Bronchial epithelial cell (primary cell): Measurements from ENCODE around the gene SF3B2. TPM values are rescaled to one million over a fixed set of nuclear protein-coding genes. Genes with fewer than 3 reads are reported as not detected.

Source experiments
- DNase-seq: peaks from one replicate; pipeline ENCODE4 v3.0.0-alpha.2; 2010; ENCODE audit warnings: low read depth
- FAIRE-seq: peaks from 2 replicates; lab custom pipeline; 2011; peaks lifted over from hg19 to GRCh38; lab: Jason Lieb, UNC
- H3K27me3 ChIP-seq: 2 replicates; pipeline ENCODE4 v1.5.1; 2011; ENCODE audit warnings: low read length; ENCODE audit not compliant: control insufficient read depth, insufficient read depth
- H3K36me3 ChIP-seq: 2 replicates; pipeline ENCODE4 v1.5.1; 2011; ENCODE audit warnings: low read length; ENCODE audit not compliant: control insufficient read depth, insufficient read depth
- H3K4me3 ChIP-seq: 2 replicates; pipeline ENCODE4 v1.5.1; 2011; ENCODE audit warnings: mild to moderate bottlenecking, low read depth, low read length, control low read depth
- CTCF ChIP-seq: IDR thresholded peaks from 2 replicates; pipeline ENCODE4 v1.5.1; 2011; ENCODE audit warnings: mild to moderate bottlenecking, moderate library complexity, low read length, control low read depth, inconsistent platforms; ENCODE audit not compliant: insufficient read depth, severe bottlenecking
- total RNA-seq: library from RNA; depleted of rRNA; stranded (reverse); fragments of >200 nt; gene quantifications from 2 replicates; pipeline ENCODE4 v1.2.1, GENCODE V29; 2014

SF3B2 gene
- total RNA-seq, 1 donor from 2014 or later: 88.2 TPM

- Histone ChIP-seq H3K4me3 (no peak overlapping the region), H3K27me3 (no peaks in the 10 kb centered on the region), H3K36me3 (peaks cover 29% of the 10 kb centered on the region)
- TF ChIP-seq CTCF: no peak
- DNase-seq: no peak
- no peak for FAIRE-seq
These were observed 12.4 kb downstream of the SF3B2 start for GRCh38 chr11:66064571-66064970.

- DNase-seq (no peak), FAIRE-seq (no peak)
- no peaks in the 10 kb centered on the region for H3K27me3 ChIP-seq
- no peak for TF ChIP-seq CTCF
- no peak overlapping the region for H3K4me3 ChIP-seq
- peaks cover 18% of the 10 kb centered on the region for H3K36me3 ChIP-seq
These were observed 14.6 kb downstream of the SF3B2 start for GRCh38 chr11:66066751-66067150.

GRCh38 chr11:66067640-66068039 lies 15.5 kb downstream of the SF3B2 start:
- DNase-seq (no peak), FAIRE-seq (no peak)
- no peaks in the 10 kb centered on the region for H3K27me3 ChIP-seq
- no peak for TF ChIP-seq CTCF
- no peak overlapping the region for H3K4me3 ChIP-seq
- H3K36me3 ChIP-seq: peaks cover 18% of the 10 kb centered on the region

GRCh38 chr11:66068154-66068821 lies 16.1 kb downstream of the SF3B2 start:
- H3K27me3 ChIP-seq: no peaks in the 10 kb centered on the region
- peaks cover 14% of the 10 kb centered on the region for H3K36me3 ChIP-seq
- TF ChIP-seq CTCF: peak; percentile 96
- H3K4me3 ChIP-seq: no peak overlapping the region
- no peak for FAIRE-seq
- DNase-seq: peak; percentile 58

GRCh38 chr11:66068923-66069714 lies 17.0 kb downstream of the SF3B2 start:
- H3K36me3 ChIP-seq: peaks cover 7% of the 10 kb centered on the region
- DNase-seq (peak; percentile 46), FAIRE-seq (no peak)
- no peaks in the 10 kb centered on the region for H3K27me3 ChIP-seq
- TF ChIP-seq CTCF: peak; percentile 30
- peak overlapping the region; percentile 67 for H3K4me3 ChIP-seq
